Heart left ventricle (tissue), 13 donors: ENCODE data around the gene ANKRD9.

ENCODE experiments used
- CTCF ChIP-seq, 12 donors: fragments of 200-600 bp; sonication (generic) in 4 of 12; IDR thresholded peaks; one replicate each; pipeline versions ENCODE4 v1.5.0 to v1.8.0; 2018 to 2022; ENCODE audit warnings: antibody characterized with exemption in 12 of 12, mild to moderate bottlenecking in 5 of 12
- POLR2A ChIP-seq, 2 donors: fragments of 450-650 bp; IDR thresholded peaks; one replicate each; pipeline ENCODE4 v1.6.1; 2017; ENCODE audit warnings: antibody characterized with exemption in 2 of 2, mild to moderate bottlenecking in 2 of 2, moderate library complexity in 2 of 2
- donor health status: ischemic (EF 13 %, LVEDD 7.1; RV severe dilation, severe dysfunction).
- donor health status: DM: no; HTN: yes; CAD: no.
- donor health status: DM: no; HTN: no; CAD: no.
- donor health status: ischemic (EF 25% LVEDD 6.9; RV normal size, moderate dysfunction).
- donor health status: ischemic (EF 25% LVEDD 5.7; RV mildly dilated, moderate dysfunction).
- donor health status: ischemic (EF 35%, LVEDD 5.7; RV mildly dilated, moderate dysfunction).
- donor health status: nonischemic (EF 11% LVEDD 7.7; RV severe dilation, severe dysfunction).
- donor health status: DM: yes; HTN: yes; CAD: no.
- donor health status: PGD.
- donor health status: ischemic (EF 29% LVEDD 5.4; RV normal size, mild dysfunction).
- donor health status: nonischemic (EF 23%, LVEDD 6.1; RV moderate dilation, normal function).

GRCh38 chr14:102541771-102542170 lies 32.2 kb upstream of the ANKRD9 start:
- TF ChIP-seq CTCF (IDR thresholded peaks at IDR 0.05) (no peak), POLR2A (IDR thresholded peaks at IDR 0.05) (no peak)
